Right lobe of liver (tissue), 4 donors: ENCODE measurements around the gene SCNN1B.

Experiments
- CTCF ChIP-seq, 4 donors: fragments of 200-600 bp in 3 of 4; fragments of 450-650 bp in 1 of 4; IDR thresholded peaks; one replicate each; pipeline versions ENCODE4 v1.5.1 to v1.8.0; 2016 to 2022; ENCODE audit warnings: antibody characterized with exemption in 4 of 4, mild to moderate bottlenecking in 2 of 4
- POLR2A ChIP-seq: fragments of 450-650 bp; IDR thresholded peaks from one replicate; pipeline ENCODE4 v1.6.1; 2017; ENCODE audit warnings: antibody characterized with exemption, mild to moderate bottlenecking
- donor health status: DM: no; HTN: no; CAD: no.
- donor health status: DM: no; HTN: no; CAD: no.
- donor health status: DM: no; HTN: yes; CAD: no.

GRCh38 chr16:23276821-23277220 is 25.3 kb upstream of the SCNN1B start:
- TF ChIP-seq CTCF (IDR thresholded peaks at IDR 0.05) (no peak), POLR2A (no peak)
